HG02884 (cell line): ENCODE data around the gene LRRC45.

ENCODE experiments used
- ATAC-seq: cut with Tn5 transposase; IDR thresholded peaks from one replicate; pipeline ENCODE4 v1.9.1; 2021; ENCODE audit warnings: mild to moderate bottlenecking, moderate library complexity; ENCODE audit not compliant: unreplicated experiment

Gene LRRC45

DNA sequence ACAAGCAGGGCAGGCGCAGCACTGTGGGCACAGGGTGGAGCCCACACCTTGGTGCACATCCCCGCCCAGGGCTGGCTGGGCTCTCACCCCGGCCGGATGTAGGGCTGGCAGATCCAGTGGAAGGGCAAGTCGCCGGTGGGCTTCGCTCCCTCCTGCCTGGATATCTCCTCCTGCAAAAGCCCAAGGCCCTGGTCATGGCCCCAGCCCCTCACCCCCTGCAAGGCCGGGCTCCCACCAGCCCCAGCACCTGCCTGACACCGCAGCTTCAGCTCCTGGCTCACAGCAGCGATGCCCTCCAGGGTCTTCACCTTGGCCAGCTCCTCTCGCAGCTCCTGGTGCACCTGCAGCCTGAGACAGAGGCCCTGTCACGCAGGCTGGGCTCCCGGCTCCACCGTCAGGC lies 37.5 kb downstream of the LRRC45 start:
- ATAC-seq: no peak

DNA sequence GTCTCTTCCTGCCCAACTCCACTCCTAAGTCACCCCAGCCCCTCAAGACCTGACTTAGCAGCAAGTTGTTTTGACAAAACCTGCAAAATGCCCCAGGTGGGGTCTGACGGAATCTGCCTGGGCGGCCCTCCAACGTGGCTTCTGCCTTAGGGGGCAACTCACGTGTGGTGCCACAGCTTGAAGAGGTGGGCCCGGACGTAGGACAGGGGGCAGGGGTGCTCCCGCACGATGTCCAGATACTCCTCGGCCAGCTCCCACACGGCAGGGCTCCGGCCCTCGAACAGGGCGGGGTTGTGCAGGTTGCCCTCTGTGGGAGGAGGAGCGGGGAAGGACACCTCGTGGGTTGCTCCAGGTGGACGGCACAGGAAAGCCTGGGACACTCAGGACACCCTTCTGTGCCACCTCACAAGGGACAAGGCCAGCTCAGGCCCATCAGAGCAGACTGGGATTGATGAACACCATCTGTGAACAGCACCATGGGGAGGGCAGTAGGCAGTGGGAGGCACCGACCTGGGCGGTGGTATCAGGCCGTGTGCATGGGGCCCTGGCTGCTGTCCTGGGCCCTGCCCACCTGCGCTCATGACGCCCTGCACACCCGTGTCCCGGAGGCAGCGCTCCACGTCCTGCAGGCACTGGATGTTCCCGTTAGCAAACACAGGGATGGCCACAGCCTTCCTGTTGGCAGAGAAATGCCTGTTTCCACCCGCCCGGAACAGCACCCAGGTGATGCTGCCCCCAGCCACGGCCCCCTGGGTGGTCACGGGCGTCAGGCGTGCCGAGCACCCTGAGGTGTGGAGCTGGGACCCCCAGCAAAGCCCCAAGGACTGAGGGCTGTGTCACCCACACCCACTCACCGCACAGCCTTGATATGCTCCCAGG lies 38.2 kb downstream of the LRRC45 start:
- no peak for ATAC-seq

DNA sequence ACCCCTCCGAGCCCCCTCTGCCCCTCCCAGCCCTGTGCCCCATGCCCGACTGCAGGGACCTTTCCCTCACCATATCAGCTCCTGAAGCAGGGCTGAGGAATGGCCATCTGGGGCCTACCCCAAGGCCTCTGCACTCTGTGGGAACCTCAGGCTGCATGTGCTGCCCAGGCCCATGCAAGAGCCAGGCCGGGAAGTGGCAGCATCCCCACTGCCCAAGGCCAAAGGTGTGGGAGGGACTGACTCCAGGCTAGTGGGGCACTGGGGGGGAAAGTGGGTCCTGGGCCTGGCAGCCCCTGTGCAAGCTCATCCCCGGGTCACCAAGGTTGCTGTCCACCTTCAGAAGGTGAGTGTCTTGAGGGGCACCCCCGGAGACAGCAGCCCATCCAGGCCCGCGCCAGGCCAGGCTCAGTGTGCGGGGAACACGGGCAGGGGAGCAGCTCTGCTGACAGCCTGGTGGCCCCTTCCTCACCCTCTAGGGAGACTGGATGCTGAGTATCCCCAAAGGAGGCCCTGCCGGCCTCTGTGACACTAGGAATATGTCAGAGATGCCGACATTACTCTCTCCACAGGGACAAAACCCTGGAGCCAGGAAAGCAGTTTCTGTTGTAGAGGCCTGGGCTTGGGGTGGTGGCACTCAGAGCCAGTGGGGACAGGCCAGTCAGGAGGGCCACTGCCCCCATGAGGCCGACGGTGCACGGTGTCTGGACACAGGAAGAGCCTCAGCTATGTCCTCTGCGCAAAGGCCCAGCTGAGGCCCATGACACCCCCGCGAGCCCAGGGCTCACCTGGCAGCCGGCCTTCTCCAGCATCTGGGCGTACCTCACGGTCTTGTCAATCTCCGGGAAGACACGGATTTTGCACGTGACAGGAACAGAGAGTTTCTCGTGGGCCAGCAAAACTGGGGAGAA lies 39.2 kb downstream of the LRRC45 start:
- ATAC-seq: no peak

DNA sequence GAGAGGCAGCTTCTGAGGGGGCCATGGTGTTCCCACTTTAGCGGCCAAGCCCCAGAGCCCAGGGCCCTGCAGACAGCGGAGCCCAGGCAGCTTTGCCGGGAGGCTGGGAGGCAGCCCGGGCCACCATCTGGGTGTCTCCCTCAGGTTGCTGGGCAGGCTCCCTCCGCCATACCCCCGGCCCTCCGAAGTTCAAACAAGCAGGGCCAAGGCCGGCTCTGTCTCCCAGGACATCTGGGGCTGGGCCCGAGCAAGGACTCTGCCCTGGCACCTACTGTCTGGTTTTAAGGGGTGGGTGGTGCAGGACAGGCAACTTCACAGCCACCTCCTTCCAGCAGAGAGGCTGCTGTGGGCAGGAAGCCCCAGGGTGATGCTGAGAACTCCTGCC lies 39.9 kb downstream of the LRRC45 start:
- no peak for ATAC-seq

DNA sequence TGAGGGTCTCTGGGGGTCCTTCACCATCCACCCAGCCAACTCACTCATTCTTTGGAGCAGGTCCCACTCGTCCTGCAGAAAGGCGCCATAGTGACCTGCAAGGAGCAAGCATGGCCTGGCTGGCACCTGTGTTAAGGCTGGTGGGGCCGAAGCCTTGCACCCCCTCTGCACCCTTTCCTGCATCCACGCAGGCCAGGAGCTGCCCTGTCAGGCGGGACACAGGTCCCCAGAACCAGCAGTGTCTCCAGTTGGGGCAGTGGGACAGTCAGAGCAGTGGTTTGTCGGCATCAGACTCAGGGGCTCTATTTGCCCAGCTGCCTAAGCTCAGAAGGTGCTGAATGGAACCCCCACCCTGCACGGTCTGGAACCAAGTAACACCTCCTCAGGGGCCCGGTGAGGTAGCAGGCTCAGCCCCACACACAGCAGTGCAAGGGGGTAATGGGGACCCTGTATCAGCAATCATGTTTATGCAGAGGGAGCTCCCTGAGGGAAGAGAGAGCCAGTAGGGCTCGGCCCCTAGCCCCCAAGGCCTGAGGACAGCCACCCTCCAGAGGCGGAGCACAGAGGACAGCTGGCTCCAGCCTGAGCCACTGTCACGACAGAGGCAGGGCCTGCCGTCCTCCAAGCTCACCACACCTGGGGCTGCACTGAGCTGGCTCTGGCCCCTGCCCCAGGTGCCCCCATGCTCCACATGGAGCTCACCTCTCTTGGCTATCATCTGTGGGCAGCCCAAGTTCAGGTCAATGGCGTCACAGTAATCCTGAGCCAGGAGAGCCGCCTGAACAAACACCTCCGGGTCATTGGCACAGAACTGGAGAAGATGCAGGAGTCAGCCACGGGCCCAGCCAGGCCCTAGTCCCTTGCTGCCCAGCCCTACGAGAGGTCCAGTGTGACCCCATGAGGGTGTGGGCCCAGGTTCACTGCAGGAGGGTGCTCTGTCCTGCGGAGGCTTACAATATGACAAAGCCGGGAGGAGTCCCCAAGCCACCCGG lies 40.6 kb downstream of the LRRC45 start:
- no peak for ATAC-seq

DNA sequence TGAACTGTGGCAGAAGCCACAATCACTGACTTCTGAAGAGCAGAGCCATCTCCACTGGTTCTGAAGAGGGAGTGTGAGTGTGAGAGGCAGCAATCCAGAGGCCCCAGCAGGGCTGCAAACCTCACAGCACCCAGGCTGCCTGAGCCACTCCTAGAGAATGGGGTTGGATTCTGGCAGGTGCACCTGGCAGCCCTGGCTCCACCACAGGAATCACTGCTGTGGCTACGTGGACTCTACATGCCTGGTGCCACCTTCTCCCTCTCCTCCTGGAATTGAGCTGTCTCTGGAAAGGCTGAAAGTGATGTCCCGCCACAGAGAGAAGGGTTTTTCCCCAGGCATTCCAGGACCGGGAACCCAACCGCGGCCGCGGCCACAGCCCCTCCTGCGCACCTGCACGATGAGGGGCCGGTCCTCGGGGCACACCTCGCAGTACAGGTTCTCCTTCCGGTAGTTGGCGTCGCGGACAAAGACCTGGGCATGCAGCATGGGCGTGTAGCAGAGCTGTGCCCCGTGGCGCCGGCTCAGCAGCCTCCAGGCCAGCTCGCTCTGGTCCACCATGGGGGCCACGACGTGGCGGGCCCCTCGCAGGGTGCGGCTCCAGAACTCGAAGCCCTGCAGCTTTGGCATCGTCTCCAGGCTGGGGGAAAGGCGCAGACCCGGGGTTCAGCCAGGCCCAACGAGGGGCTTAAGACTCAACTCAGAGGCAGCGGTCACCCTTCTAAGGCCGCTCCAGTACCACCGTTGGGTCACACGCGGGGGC lies 41.5 kb downstream of the LRRC45 start:
- ATAC-seq: no peak

DNA sequence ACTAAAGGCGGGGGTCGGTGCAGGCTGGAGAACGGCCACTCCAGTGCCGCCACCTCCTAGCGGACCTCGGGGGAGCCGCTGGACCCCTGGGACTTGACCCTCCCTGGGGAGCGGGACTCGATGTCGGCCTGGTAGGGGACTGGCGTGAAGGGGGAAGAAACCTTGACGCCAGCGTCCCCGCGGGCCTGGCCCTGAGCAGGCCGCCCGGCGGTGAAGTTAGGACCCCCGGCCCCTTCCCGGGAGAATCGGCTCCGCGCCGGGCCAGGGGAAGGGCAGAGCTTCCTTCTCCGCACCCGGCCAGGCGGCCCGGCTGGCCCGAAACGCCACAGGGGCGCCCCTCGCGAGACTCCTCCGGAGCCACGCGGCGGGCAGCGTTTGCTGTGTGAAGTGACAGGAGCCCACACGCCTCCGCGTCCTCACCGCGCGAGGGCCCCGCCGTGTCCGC lies 42.1 kb downstream of the LRRC45 start:
- ATAC-seq: no peak

DNA sequence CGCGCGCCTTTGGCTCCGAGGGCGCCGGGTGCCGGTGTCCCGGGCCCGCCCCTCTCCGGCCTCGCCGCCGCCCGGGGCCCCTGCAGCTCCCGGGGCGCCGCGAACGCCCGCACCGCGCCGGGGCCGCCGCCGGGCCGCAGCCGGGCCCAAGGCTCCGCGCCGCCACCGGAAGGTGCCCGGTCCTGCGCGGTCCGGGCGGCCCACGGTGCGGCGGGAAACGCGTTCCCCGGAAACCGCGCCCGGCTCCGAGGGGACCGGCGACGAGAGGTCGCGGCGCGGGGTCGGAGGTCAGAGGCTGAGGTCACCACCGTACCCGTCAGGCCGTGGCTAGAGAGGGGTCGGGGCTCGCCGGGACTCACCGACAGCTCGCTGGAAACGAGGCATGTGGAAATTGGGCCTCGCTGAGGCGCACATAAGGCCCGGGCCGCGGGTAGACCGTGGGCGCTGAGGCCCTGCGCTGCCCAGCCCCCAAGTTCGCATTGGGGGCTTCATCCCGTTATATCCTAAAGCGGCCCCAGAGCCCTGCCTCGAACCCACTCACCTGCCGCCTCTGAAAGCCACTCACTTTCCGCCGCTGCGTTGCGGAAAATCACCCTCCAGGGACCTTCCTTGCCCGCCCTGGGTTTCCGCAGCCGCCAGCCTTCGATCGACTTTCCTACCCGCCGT lies 42.7 kb downstream of the LRRC45 start, which contains the start of gene DUS1L:
Gene DUS1L, minus strand, starts transcription at position 167 of the 666 bp plus-strand sequence. CDS start 745 bp downstream, outside the sequence.
- ATAC-seq: no peak

DNA sequence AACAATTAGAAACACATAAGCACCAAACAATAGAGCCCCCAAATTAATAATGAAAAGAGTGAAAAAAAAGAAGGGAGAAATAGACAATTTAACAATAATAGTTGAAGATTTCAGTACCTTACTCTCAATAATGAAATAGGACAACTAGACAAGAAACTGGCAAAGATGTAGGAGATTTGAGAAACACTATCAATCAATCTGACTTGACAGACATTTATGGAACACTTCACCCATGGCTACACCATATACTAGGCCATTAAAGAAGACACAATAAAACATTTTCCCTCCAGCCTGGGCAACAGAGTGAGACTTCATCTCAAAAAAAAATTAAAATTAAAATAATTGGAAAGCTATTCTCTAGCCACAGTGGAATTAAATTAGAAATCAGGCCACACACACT lies 47.5 kb downstream of the LRRC45 start:
- ATAC-seq: no peak

DNA sequence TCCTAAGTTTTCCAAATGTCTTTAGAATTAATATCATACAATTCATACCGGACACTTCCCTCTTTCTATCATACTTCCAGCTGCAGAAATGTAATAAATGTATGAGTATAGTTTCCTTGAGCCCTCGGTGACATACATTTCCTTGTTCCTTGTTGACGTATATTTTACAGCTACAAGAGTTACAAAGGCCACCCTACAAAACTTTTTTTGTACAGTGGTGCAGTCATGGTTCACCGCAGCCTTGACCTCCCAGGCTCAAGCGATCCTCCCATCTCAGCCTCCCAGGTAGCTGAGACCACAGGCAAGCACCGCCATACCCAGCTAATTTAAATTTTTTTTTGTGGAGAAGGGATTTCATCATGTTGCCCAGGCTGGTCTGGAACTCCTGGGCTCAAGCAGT lies 49.7 kb downstream of the LRRC45 start:
- no peak for ATAC-seq

DNA sequence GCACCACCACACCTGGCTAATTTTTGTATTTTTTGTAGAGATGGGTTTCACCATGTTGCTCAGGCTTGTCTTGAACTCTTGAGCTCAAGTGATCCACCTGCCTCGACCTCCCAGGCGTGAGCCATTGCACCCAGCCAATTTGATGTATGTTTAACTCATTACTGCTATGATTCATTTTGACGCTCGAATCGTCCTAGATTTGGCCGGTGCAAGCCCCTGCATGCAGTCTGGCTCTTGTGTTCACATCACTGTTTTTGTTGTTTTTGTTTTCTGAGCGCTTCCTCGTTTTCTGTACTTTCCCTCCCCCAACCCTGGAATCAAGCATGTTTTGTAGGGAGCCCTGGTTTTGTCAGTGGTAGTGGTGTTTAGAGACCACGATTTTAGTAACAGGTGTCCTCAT lies 50.3 kb downstream of the LRRC45 start:
- ATAC-seq: no peak

DNA sequence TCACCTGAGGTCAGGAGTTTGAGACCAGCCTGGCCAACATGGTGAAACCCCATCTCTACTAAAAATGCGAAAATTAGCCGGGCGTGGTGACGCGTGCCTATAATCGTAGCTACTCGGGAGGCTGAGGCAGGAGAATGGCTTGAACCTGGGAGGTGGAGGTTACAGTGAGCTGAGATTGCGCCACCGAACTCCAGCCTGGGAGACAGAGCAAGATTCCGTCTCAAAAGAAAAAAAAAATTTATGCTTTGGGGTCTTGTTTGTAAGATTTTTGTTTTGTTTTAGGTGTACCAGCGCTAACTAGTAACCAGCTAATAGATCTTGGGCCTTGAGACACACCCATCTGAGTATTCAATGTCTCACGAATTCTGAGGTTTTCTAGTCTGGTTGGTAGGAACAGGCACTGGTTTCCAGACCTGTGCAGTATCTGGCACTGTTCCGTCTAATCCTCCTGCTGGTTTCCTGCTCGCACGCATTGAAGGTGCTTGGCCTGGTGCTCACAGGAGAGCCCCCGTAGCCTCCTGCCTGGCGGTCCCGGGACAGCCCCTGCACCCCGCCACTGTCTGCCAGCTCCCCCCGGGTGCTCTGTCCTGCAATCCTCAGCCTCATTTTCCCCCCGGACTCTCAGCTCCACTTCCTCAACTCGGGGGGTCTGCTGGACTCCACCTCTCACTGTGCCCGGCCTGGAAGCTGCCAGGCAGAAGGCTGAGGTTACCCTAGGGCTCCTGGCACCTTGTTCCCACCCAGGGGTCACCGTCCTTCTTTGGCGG lies 53.1 kb downstream of the LRRC45 start:
- ATAC-seq: no peak

DNA sequence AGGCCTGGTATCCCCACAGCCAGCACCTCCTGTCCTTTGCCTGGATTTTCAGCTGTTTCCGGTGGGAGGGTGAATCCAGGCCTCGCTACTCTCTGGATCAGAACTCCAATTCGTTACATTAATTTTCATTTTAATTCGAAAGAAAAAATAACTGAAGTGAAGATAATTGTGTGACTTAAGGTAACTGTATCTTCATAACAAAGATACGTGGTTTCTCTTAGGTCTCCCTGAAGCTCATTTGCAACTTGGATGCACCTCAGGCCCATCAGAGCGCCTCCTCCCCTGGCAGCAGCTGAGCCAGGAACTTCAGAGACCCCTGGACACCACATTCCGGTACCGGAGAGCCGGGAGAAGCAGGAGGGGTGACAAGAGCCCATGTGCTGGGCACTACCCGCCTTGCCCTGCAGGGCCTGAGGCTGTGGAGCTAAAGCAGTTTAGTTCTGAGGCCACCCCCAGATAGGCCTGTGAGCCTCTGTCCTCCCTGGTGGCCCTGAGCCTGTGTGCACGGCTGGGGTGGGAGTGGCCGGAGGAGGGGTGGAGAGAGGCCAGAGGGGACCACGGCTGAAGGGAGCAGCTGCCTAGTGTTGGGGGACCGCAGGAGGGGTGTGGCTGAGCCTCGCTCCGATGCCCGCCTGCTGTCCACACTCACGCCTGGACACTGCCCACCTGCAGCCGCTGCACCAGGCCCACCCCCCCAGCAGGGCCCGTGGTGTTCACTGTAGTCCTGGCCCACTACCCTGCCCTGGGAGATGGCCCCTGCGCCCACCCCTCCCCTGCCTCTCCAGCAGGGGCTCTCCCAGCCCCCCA lies 53.9 kb downstream of the LRRC45 start:
- no peak for ATAC-seq

DNA sequence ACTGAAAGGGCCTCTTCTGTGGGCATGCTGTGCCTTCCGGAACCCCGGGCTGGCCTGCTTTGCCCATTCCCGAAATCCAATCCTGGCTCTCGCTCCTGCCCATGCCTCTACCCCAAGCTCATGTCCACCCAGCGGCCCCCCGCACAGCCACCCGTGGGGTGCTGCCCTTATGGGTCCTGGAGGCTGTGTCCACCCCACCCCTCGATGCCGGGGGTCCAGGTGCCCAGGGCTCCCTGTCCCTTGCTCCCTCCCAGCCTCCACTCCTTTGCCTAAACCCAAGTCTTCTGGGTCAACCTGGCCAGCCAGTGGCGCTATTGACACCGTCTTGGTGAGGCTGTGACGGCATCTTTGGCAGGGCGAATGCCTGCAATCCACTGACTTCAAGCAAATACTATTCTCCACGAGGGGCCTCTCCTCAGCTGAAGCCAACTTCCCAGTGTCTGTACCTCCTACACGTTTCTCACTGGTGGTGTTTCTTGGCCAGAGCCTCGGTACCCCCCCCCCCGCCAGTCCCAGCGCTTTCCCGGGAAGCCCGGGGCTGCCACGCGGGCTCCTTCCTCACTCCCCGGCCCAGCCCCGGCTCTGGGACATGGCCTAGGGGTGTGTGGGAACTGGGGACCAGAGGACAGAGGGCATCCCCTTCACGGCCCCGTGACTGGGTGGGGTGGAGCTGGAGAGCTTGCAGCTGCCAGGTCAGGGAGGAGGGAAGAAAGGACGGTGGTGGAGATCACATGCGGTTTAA lies 54.7 kb downstream of the LRRC45 start:
- no peak for ATAC-seq

DNA sequence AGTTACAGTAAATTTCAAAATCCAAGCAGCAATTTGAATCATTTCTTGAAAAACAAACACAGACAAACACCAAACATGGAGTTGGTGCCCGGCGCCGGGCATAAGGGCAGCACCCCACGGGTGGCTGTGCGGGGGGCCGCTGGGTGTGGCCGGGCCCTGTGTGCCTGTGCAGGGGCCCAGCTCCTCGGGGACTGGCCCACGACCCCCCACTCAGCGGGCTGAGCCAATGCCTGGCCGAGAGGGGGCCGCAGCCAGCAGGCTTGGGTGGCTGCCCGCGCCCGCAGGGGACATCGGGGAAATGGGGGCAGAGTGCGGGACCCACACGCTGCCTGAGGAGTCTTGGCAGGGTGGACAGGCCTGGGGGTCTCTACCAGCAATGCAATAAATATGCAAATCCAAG lies 55.3 kb downstream of the LRRC45 start:
- ATAC-seq: no peak

DNA sequence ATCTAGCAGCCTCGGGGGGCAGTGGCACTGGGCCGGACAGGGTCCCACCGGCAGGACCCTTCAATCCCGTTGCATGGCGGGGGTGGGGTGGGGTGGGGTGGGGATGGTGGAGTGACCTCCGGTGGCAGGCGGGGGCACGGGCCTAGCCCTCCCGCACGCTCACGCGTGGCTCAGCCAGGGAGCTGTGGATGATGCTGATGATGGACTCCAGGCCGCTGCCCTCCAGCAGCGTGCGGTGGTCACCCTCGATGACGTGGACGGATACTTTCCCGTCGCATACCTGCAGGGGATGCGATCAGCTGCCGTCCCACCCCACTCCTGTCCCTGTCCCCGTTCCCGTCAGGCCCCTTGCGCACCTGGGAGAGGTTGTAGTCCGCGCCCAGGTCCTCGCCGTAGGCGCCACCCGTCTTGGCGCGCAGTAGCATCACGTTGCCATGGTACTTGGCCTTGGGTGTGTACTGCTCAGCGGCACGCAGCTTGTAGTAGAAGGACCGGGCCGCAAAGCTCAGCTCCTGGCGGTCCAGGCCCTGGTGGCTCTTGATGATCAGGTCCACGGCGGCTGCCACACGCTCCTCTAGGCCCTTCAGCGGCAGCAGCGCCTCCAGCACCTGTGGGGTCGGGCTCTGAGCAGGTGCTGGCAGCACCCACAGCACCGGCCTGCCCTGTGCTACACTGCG lies 56.0 kb downstream of the LRRC45 start:
- no peak for ATAC-seq
